Measurements from ENCODE around the gene TUT1.
A peak's percentile ranks its signal among the peaks of the same experiment; 100 is the strongest.

TUT1 gene

GRCh38 chr11:62599069-62599696 is 7.9 kb upstream of the TUT1 start:
- H4K8ac ChIP-seq (ENCODE audit: low read depth, low read length): no peak overlapping the region
- H3K18ac ChIP-seq (ENCODE audit: low read length): no peak overlapping the region
- WGBS (ENCODE audit: extremely low coverage, insufficient coverage, low lambda C conversion rate): 100% methylated on average over 3 of the region's 7 CpGs

GRCh38 chr11:62595124-62595523 is 3.8 kb upstream of the TUT1 start:
- Histone ChIP-seq H3K4me1 (ENCODE audit: control insufficient read depth, low read depth, low read length) (peaks cover 4% of the 10 kb centered on the region), H4K8ac (ENCODE audit: low read depth, low read length) (no peak overlapping the region), H3K4ac (ENCODE audit: low read depth, low read length) (no peak overlapping the region), H3K56ac (ENCODE audit: low read length) (no peak overlapping the region), H3K79me2 (ENCODE audit: control insufficient read depth, insufficient read depth, low read length) (peaks cover 18% of the 10 kb centered on the region), H4K5ac (ENCODE audit: low read length) (no peak overlapping the region), H3K23ac (ENCODE audit: low read length) (no peak overlapping the region), H3K9ac (ENCODE audit: low read length) (no peak overlapping the region), H3K36me3 (ENCODE audit: control insufficient read depth, insufficient read depth, low read length) (peaks cover 32% of the 10 kb centered on the region), H2BK15ac (replicated peaks; ENCODE audit: low read depth) (no peak overlapping the region), H3K4me2 (ENCODE audit: low read length) (no peak overlapping the region), H3K27ac (ENCODE audit: low read depth, low read length) (no peak overlapping the region), H3K4me3 (ENCODE audit: low read length) (no peak overlapping the region), H3K18ac (ENCODE audit: low read length) (no peak overlapping the region), H3K27me3 (ENCODE audit: insufficient read depth, low read length, poor library complexity) (no peaks in the 10 kb centered on the region), H3K79me1 (ENCODE audit: low read length) (peaks cover 23% of the 10 kb centered on the region), H2AK5ac (ENCODE audit: low read length) (no peak overlapping the region), H2BK5ac (ENCODE audit: low read length) (no peak overlapping the region), H2BK120ac (ENCODE audit: low read depth, low read length) (no peak overlapping the region)
- DNase-seq: no peak
- WGBS (ENCODE audit: extremely low coverage, insufficient coverage, low lambda C conversion rate): no CpG with 5 or more reads among the region's 8 CpGs

More at GRCh38 chr11:62599069-62599696, 7.9 kb upstream of the TUT1 start:
- Histone ChIP-seq H3K4me1 (ENCODE audit: control insufficient read depth, low read depth, low read length) (peaks cover 4% of the 10 kb centered on the region), H4K5ac (ENCODE audit: low read length) (no peak overlapping the region), H3K4ac (ENCODE audit: low read depth, low read length) (no peak overlapping the region), H3K56ac (ENCODE audit: low read length) (peak overlapping the region; percentile 82), H2BK15ac (replicated peaks; ENCODE audit: low read depth) (no peak overlapping the region), H2AK5ac (ENCODE audit: low read length) (no peak overlapping the region), H3K9ac (ENCODE audit: low read length) (peak overlapping the region; percentile 66), H3K36me3 (ENCODE audit: control insufficient read depth, insufficient read depth, low read length) (peaks cover 27% of the 10 kb centered on the region), H3K79me1 (ENCODE audit: low read length) (peaks cover 21% of the 10 kb centered on the region), H3K79me2 (ENCODE audit: control insufficient read depth, insufficient read depth, low read length) (peaks cover 25% of the 10 kb centered on the region), H3K4me3 (ENCODE audit: low read length) (no peak overlapping the region), H2BK120ac (ENCODE audit: low read depth, low read length) (no peak overlapping the region), H3K23ac (ENCODE audit: low read length) (no peak overlapping the region), H3K4me2 (ENCODE audit: low read length) (peak overlapping the region; percentile 1), H3K27ac (ENCODE audit: low read depth, low read length) (no peak overlapping the region), H2BK5ac (ENCODE audit: low read length) (no peak overlapping the region), H3K27me3 (ENCODE audit: insufficient read depth, low read length, poor library complexity) (no peaks in the 10 kb centered on the region)
- peak; percentile 100 for DNase-seq

DNA sequence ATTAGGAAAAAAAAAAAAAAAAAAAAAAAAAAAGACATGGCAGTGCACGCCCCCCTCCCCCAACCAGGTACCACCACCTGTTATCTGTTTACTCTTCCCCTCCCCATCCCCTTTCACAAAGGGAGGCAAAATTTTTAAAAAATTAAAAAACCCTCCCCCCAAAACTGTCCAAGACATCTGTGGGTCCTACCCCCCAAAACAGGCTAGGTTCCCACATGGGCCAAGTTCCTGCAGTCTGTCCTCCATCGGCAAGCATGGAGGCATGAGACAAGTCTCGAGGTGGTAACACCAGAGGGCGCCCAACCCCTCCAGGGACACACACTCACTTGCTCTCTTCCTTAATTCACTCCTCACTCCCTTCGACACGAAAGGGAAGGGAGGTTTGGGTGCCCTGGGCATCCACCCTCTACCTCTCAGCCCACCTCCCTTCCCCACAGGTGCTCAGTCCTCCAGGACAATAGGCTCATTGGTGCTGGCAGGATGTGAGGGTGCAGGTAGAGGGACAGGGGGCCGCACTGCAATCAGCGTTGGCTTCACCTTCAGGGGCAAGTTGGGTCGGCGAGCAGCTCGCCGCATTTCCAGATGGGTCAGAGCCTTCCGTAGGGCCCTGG is 2.2 kb upstream of the TUT1 start:
- H3K36me3 ChIP-seq (ENCODE audit: control insufficient read depth, insufficient read depth, low read length): peaks cover 32% of the 10 kb centered on the region
- DNase-seq: peak; percentile 90

DNA sequence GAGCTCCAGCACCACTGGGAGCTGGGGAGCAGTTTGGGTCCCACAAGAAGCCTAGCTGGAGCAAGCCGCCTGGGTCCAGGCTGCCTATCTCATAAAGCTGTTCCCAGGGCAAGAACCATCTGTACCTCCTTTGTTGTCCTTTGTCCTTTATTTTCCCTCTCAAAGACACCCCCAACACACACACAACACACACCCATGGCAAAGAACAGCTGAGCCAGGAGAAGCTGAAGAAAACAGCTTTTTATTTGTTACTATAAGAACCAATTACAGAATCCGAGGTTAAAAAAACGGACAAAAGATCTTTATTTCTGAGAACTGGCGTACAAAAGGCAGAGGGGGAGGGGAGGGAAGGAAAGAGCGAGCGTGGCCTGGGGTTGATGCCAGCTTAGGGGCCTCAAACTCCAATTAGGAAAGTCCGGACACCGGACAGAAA is 1.7 kb upstream of the TUT1 start:
- H3K79me2 ChIP-seq (ENCODE audit: control insufficient read depth, insufficient read depth, low read length): peaks cover 6% of the 10 kb centered on the region
- no peak overlapping the region for H4K8ac ChIP-seq (ENCODE audit: low read depth, low read length)
- no peak overlapping the region for H3K18ac ChIP-seq (ENCODE audit: low read length)
- no peak overlapping the region for H2AK5ac ChIP-seq (ENCODE audit: low read length)
- no peak for DNase-seq
- H2BK15ac ChIP-seq (replicated peaks; ENCODE audit: low read depth): no peak overlapping the region
- no peak overlapping the region for H3K4me2 ChIP-seq (ENCODE audit: low read length)
- no peak overlapping the region for H2BK120ac ChIP-seq (ENCODE audit: low read depth, low read length)
- H3K4ac ChIP-seq (ENCODE audit: low read depth, low read length): no peak overlapping the region
- no peak overlapping the region for H3K27ac ChIP-seq (ENCODE audit: low read depth, low read length)
- H4K5ac ChIP-seq (ENCODE audit: low read length): no peak overlapping the region
- peaks cover 28% of the 10 kb centered on the region for H3K36me3 ChIP-seq (ENCODE audit: control insufficient read depth, insufficient read depth, low read length)
- no peaks in the 10 kb centered on the region for H3K27me3 ChIP-seq (ENCODE audit: insufficient read depth, low read length, poor library complexity)
- H3K9ac ChIP-seq (ENCODE audit: low read length): no peak overlapping the region
- no peak overlapping the region for H2BK5ac ChIP-seq (ENCODE audit: low read length)
- no peak overlapping the region for H3K23ac ChIP-seq (ENCODE audit: low read length)
- H3K4me1 ChIP-seq (ENCODE audit: control insufficient read depth, low read depth, low read length): peaks cover 2% of the 10 kb centered on the region
- H3K4me3 ChIP-seq (ENCODE audit: low read length): no peak overlapping the region
- H3K56ac ChIP-seq (ENCODE audit: low read length): no peak overlapping the region
- peaks cover 15% of the 10 kb centered on the region for H3K79me1 ChIP-seq (ENCODE audit: low read length)
- WGBS (ENCODE audit: extremely low coverage, insufficient coverage, low lambda C conversion rate): no CpG with 5 or more reads among the region's 8 CpGs

More for the DNA sequence above, 2.2 kb upstream of the TUT1 start:
- H2BK120ac ChIP-seq (ENCODE audit: low read depth, low read length): no peak overlapping the region
- no peak overlapping the region for H2BK15ac ChIP-seq (replicated peaks; ENCODE audit: low read depth)
- no peaks in the 10 kb centered on the region for H3K27me3 ChIP-seq (ENCODE audit: insufficient read depth, low read length, poor library complexity)
- H4K5ac ChIP-seq (ENCODE audit: low read length): no peak overlapping the region
- H3K4me1 ChIP-seq (ENCODE audit: control insufficient read depth, low read depth, low read length): peaks cover 2% of the 10 kb centered on the region
- no peak overlapping the region for H2BK5ac ChIP-seq (ENCODE audit: low read length)
- H4K8ac ChIP-seq (ENCODE audit: low read depth, low read length): no peak overlapping the region
- H3K27ac ChIP-seq (ENCODE audit: low read depth, low read length): no peak overlapping the region
- no peak overlapping the region for H3K18ac ChIP-seq (ENCODE audit: low read length)
- no peak overlapping the region for H3K4ac ChIP-seq (ENCODE audit: low read depth, low read length)
- no peak overlapping the region for H3K23ac ChIP-seq (ENCODE audit: low read length)
- H3K9ac ChIP-seq (ENCODE audit: low read length): no peak overlapping the region
- no peak overlapping the region for H3K4me2 ChIP-seq (ENCODE audit: low read length)
- peak overlapping the region; percentile 29 for H3K56ac ChIP-seq (ENCODE audit: low read length)
- H3K4me3 ChIP-seq (ENCODE audit: low read length): no peak overlapping the region
- H2AK5ac ChIP-seq (ENCODE audit: low read length): no peak overlapping the region
- peaks cover 10% of the 10 kb centered on the region for H3K79me2 ChIP-seq (ENCODE audit: control insufficient read depth, insufficient read depth, low read length)
- H3K79me1 ChIP-seq (ENCODE audit: low read length): peaks cover 20% of the 10 kb centered on the region
- no CpG with 5 or more reads among the region's 13 CpGs for WGBS (ENCODE audit: extremely low coverage, insufficient coverage, low lambda C conversion rate)

DNA sequence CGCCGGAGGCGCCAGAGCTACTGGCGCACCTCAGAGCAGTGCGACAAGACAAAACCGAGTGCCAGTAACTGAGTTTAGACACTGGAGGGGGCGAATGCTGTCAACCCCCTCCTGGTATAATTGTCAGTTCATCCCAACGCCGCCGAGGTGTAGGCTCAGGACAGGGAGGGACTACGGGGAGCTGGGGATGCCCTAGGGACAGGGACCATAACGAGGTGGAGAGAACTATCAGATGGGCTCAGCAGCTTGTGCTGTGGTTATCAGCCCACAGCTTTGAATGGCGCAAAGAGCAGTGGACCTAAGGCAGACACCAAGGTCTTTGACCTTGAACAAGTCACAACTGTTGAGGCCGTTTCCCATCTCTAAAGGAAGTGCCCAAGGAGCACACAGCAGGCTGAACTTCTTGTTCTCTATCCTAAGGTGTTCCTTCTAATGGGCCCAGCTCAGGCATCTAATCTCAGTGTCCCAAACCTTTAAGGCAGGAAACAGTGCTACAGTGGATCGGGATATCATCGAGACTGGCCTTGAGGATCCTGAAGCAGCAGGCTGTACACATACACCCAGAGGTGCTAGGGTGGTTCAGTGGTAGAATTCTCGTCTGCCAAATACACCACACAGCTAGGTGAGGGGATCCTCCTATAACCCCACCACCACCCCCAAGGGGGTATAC is 958 bp upstream of the TUT1 start:
- Histone ChIP-seq H3K4ac (ENCODE audit: low read depth, low read length) (no peak overlapping the region), H3K27ac (ENCODE audit: low read depth, low read length) (peak overlapping the region; percentile 34), H2BK120ac (ENCODE audit: low read depth, low read length) (no peak overlapping the region), H3K9ac (ENCODE audit: low read length) (peak overlapping the region; percentile 84), H2BK15ac (replicated peaks; ENCODE audit: low read depth) (no peak overlapping the region), H2BK5ac (ENCODE audit: low read length) (no peak overlapping the region), H3K18ac (ENCODE audit: low read length) (no peak overlapping the region), H3K79me2 (ENCODE audit: control insufficient read depth, insufficient read depth, low read length) (peaks cover 5% of the 10 kb centered on the region), H3K4me3 (ENCODE audit: low read length) (peak overlapping the region; percentile 36), H3K27me3 (ENCODE audit: insufficient read depth, low read length, poor library complexity) (no peaks in the 10 kb centered on the region), H3K56ac (ENCODE audit: low read length) (peak overlapping the region; percentile 92), H3K23ac (ENCODE audit: low read length) (peak overlapping the region; percentile 76), H3K4me2 (ENCODE audit: low read length) (peak overlapping the region; percentile 82), H2AK5ac (ENCODE audit: low read length) (peak overlapping the region; percentile 1), H3K79me1 (ENCODE audit: low read length) (peaks cover 7% of the 10 kb centered on the region), H4K8ac (ENCODE audit: low read depth, low read length) (no peak overlapping the region), H3K4me1 (ENCODE audit: control insufficient read depth, low read depth, low read length) (peaks cover 2% of the 10 kb centered on the region), H4K5ac (ENCODE audit: low read length) (no peak overlapping the region), H3K36me3 (ENCODE audit: control insufficient read depth, insufficient read depth, low read length) (peaks cover 22% of the 10 kb centered on the region)
- DNase-seq: no peak
- WGBS (ENCODE audit: extremely low coverage, insufficient coverage, low lambda C conversion rate): no CpG with 5 or more reads among the region's 17 CpGs

All from mesendoderm (in vitro differentiated cells).